Measurements from ENCODE around the gene KIF26B.
"Not testable (repeated sequence)": the region's sequence is repeated elsewhere in the genome, so short reads cannot be mapped to it uniquely, and the experiment has no call there.

KIF26B gene

DNA sequence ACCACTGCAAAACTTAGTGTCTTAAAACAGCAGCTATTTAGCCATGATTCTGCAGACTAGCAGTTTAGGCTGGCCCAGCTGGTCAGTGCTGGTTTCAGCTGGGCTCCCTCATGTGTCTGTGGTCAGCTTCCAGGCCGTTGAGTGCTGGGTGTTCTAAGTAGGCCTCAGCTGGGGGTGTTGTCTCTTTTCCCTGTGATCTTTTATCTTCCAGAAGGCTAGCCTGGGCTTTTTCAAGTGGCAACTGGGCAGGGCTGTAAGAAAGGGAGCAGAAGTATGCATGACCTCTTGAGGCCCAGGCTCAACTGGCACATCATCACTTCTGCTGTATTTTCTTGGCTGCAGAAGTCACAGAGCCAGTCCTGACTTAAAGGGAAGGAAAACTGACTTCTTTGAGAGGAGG, 136.1 kb downstream of the KIF26B start:
- DNase-seq = no peak

DNA sequence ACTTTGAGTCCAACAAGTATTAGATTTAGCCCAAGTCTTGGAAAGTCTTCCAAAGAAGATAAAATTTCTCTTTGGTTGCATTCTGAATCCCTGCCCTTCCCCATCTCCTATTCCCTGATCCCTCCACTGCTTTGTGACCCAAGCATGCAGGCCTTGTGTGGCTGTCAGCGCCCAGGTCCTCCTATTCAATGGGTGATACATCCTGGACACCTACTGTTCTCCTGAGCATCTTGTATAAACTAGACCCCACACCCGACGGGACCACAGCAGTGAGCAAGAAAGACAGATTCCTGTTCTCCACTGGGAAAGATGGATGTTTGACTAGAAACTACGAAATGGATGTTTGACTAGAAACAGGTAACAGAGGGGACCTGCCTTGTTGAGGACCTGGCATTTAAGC, 136.6 kb downstream of the KIF26B start:
- no peak for DNase-seq

DNA sequence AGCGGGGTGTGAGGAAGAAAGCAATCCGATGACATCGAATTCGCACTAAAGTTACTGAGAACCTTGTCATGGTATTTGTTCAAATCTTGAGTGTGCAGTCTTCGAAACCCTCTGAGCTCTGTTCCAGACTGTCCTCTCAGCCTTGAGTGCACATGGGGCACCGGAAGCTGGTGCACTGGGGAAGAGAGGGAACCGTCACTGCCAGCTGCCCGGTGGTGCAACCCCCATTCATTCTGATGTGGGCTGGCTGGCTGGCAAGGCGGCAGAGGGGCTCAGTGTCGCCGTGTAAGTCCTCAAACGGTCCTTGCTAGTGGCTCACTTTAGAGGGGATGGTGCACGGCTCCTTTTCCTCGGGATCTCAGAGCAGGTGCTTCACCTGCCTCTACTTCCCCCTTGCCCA, 137.4 kb downstream of the KIF26B start:
- no peak for DNase-seq

DNA sequence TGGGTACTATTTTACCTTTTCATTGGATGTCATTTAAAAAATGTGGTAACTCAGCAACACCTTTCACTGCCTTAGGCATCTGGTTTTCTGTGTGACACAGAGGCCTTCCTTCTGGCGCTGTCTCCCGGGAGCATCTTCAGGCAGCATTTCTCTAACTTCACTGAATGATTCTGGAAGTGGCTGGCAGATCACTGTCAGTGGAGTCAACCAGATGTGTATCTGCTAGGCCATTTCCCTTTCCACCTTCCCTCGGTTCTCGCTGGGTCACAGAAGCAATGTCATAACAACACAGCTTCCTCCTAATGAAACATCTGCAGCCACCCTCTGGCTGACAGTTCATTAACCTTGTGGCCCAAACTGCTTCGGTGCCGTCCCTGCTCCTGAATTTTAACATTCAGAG, 137.8 kb downstream of the KIF26B start:
- DNase-seq = no peak

DNA sequence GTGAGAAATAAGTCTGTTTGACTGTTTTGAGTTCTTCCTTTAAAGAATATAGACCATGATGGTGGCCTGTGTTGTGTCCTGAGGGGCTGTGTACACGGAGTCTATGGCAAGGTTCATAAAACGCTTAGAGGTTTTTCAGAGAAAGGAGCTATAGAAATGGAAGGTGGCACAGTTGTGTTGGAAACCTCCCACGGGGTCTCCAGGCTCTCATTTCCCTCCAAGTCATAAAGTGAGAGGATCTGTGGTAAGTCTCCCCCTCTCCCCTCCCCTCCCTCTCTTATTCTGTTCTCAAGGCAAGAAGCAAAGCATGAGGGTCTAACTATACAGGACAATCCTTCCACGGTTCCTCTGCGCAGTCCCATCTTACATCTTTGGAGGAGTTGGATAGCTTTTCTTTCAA, 139.2 kb downstream of the KIF26B start:
- no peak for DNase-seq

DNA sequence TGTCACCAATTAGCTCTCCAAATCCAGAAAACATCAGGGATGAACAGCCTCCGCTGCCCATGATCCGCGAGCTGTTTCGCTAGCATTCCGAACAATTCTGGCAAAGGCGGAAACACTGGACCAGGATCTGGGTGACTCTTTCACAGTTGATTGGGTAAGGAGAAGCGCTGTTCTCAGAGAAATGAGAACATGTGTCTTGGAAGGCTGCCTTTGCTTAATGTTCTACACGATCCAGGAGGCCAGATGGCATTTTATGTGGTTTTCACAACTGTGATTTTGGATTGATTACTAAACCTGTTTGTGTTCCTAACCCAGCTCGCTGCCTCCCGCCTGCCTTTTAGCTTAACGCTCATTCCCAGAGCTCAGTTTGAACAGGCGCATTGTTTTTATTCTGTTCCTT, 144.0 kb downstream of the KIF26B start:
- DNase-seq = no peak

DNA sequence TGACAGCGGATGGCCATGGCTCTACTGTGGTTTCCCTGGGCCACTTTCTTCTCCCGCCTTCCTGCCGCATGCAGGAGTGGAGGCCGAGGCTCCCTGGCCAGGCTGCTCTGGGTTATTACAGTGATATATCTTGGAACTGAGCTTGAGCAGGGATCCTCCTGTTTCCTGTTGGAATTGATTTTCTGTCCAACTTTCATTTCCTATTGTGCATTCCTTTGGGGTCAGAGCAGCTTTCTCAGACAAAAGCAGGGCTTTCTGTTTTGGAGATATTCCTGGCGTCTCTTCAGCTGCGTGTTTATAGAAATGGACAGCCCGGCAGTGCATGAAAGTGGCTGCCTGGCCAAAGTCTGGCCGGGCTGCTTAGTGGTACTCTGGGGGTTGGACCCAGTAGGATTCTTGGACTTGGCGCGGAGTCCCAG, 146.4 kb downstream of the KIF26B start:
- no peak for DNase-seq

DNA sequence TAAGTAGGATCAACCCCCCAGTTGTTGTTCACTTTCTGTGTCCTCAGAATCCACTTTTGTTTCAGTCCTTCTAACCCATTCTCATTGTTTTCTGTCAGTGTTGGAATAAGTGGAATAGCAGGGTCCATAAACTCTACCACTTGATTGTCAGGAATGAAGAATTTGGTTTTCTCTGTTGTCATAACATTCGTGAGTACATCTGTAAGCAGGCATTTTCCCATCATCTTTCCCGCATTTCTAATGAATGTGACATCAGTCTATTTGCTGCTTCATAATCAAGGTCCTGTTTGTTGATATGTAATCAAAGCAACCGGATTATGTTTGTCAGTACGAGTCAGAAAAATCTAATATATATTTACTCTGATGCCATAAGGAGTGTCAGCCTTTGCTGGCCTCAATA, 147.1 kb downstream of the KIF26B start:
- no peak for DNase-seq

DNA sequence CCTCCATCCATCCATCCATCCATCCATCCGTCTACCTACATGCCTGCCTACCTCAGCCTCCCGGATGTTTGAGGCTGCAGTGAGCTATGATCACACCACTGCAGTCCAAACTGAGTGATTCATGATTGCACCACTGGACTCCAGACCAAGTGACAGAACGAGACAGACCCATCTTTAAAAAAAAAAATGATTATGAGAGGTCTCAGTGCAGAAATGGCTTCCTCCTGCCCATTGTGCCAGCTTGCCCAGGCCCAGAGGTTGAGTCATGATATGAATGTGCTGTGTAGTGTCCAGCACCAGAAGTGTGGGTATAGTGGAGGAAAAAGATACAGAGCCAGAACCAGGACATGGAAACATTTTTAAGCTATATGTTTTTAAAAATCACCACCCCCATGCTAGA, 149.9 kb downstream of the KIF26B start:
- no peak for DNase-seq

DNA sequence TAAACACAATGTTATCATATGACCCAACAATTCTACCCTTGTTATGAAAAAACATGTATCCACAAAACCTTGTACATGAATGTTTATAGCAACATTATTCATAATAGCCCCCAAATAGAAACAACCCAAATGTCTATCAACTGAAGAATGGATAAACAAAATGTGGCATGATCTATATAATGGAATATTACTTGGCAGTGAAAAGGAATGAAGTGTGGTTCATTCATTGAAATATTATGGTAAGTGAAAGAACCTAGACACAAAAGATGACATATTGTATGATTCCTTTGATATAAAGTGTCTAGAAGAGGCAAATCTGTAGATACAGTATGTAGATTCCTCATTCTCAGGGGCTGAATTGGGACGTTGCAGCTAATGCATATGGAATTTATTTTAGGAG, 151.2 kb downstream of the KIF26B start:
- DNase-seq = no peak

DNA sequence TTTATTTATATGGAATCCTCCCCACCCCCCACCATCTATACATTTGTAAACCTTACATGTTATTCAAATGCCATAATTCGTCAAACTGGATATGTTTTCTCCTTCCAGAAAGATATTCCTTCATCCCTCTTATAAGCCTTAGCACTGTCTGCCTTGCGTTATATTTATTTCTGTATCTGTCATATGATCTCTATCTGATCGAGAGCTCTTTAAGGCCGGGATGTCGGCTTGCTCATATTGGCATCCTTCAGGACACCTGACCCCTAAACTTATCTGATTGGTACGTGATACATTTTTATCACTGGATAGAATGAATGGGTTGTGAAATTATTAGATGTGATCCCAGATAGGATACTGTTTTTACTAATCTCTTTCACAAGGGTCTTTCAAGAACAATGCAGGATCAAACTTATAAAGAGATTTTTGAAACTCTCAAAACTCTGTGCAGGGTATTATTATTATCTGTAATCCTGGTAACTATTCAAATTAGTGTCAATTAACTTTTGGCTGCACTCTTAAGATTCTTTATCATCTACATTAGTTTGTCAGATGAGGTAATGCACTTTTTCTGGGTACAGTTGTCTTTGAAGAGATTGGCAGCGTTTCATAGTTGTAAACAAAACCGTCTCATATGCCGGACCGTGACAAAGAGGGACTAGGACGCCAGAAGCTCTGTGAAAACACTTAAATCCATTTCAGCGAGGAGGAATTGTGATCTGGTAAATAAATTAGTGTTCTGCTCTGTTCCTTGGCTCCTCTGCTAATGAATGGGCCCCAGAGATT, 152.0 kb downstream of the KIF26B start:
- peak; percentile 35 for DNase-seq

DNA sequence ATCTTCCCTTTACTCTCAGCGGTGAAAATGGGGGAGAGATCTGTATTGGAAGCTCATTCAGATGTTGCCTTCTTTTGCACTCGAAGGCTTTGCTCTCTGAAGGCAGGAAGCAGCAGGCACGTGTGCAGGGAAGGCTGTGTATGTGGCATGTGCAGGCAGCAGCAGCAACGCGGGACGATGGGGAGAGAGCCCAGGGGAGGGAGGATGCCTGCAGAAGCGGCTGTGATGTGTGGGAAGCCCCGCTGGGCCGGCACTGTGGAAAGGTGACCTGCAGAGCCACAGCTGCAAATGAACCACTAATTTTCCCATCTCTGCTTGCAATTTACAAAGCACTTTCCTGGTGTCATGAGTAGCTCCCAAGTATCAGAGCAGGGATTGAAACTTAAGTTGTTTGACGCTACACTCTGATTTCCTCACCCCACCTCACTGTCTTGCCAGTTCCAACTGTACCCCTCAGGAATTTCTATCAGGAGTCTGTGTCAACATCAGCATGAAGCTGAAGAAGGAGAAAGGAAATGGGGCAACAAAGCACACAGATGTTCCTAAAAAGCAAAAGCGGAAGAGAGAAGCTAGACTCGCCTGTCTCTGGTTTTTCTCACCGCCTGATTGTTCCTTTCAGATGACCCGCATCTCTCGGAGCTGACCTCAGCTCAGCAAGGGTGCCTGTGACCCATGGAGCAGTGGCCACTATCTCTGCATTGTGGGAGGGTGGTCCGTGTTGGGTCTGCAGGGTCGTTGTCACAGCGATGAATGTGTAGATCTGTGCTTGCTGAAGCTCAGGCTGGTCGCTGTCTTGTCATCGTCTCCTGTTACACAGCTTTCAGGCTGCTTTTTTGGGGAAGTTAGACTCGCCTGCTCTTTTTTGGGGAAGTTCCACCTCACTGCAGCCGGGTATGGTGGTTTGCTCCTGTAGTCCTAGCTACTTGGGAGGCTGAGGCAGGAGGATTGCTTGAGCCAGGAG, 156.1 kb downstream of the KIF26B start:
- DNase-seq = no peak

DNA sequence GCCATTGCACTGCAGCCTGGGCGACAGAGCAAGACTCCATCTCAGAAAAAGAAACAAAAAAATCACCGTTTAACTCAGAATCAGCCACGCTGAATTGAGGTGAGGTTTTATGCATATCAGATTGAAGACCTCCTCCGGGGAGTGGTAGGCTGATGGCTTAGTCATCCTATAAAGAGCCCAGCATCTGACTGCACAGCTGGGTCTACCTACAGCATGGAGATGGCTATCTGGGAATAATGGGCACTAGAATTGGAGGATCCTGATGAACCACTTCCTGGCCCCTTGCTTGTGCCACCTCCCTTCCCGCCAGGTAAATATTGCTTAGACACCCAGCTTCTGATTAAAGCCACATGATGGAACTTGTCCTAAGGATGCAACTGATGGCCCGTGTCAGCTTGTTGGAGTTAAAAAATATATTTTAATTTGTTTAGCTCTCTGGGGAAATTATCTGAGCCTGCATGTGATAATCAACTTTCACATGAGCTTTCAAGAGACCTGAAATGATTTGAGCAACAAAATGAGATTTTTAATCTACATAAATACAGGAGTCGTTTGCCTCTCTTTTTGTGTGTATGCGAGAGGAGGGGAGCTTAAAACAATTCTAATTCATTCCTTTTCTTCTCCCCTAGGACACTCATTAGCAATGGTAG, 157.2 kb downstream of the KIF26B start:
- no peak for DNase-seq

DNA sequence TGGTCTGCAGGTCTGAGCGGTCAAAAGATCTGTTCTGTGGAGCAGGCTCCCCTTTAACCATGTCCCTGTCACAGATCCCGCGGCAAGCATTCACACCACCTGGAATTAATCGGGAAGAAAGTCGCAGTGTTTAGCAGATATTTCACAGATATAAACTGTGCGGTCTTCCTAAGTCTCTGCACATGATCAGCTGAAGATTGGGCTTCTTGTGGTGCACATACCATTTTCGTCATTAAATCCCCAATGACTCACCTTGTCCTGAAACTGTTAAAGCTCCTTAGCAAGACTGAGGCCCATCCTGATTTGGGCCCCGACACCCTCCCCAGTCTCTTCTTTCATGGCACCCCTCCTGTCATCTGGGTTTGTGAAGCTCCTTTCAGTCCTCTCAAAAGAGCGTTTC, 158.8 kb downstream of the KIF26B start:
- no peak for DNase-seq

DNA sequence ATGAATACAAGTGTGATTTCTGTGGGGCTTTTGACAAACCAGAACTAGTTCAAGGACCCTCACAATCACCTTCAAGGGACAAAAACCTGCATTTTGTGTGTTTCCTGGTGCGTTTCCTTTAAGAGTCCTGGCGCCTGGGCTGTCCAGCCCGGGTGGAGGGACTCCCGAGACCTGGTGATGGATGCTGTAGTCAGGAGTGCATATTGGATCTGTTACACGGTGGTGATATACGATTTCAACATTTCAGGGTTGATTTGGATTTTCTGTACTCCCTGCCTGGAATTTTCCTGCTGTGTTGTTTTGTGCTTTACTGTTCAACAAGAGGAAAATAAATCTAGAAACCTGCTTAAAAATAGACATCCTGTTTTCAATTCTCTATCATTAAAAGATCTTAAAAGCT, 162.0 kb downstream of the KIF26B start:
- DNase-seq = no peak

DNA sequence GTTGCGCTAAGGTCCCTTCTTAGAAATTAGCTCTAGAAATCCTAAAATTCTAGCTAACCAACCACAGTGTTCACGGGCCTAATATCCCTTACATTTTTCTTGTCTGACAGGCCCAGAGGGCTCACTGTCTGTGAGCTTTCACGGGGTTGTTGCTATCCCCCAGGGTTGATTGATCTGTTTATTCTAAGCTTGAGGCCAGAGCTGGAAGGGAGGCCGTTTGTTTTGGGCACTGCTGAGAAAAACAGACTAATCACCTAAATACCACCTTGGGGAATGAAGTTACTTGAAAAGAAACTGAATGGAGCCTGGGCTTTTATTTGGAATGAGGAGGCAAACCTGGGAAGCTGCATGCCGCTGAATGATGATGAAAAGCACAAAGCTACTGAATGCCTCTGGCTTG, 162.4 kb downstream of the KIF26B start:
- no peak for DNase-seq

DNA sequence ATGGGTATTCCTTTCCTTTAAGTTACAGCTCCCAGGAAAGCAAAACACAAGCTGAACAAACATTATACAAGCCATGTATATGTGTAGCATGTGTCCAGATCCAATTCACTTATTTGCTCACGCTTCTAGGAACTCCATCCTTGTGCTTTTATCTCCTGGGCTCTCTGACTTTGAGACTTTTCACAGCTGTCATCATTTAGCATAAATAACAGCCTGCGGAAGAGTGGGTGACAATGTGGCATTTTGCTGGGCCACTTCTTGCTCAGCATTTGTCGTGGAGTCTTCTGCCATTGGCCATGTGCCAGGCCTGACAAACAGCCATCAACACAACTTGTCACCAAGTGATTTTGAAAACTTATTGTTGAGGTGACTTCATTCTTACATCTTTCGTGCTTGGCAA, 164.3 kb downstream of the KIF26B start:
- no peak for DNase-seq

DNA sequence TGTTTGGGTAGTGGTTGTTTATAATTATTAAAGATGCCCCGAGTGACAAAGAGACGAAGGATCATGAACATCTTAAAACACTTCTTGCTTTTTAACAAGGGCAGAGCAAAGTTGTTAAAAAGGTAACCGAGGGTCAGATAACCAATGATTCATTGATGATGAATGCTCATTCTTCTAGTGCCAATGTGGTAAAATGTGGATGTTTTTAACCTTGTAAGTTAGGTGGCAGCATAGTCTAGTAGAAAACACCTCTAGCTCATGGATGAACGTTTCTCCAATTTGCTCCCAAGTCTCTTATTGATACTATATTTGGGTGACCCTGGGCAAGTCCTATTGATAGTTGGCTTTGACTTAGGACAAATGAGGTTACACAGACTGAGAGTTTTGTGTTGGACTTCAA, 167.9 kb downstream of the KIF26B start:
- no peak for DNase-seq

DNA sequence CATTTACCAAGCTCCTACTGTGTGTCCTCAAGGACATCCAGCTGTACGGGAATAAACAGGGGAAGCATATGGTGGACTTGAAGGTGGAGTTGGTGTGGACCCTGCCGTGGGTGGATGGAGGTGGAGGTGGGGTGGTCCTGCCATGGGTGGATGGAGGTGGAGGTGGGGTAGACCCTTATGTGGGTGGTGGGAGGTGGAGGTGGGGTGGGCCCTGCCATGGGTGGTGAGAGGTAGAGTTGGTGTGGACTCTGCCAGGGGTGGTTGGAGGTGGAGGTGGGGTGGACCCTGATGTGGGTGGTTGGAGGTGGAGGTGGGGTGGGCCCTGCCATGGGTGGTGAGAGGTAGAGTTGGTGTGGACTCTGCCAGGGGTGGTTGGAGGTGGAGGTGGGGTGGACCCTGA, 169.0 kb downstream of the KIF26B start:
- not testable (repeated sequence) for DNase-seq

DNA sequence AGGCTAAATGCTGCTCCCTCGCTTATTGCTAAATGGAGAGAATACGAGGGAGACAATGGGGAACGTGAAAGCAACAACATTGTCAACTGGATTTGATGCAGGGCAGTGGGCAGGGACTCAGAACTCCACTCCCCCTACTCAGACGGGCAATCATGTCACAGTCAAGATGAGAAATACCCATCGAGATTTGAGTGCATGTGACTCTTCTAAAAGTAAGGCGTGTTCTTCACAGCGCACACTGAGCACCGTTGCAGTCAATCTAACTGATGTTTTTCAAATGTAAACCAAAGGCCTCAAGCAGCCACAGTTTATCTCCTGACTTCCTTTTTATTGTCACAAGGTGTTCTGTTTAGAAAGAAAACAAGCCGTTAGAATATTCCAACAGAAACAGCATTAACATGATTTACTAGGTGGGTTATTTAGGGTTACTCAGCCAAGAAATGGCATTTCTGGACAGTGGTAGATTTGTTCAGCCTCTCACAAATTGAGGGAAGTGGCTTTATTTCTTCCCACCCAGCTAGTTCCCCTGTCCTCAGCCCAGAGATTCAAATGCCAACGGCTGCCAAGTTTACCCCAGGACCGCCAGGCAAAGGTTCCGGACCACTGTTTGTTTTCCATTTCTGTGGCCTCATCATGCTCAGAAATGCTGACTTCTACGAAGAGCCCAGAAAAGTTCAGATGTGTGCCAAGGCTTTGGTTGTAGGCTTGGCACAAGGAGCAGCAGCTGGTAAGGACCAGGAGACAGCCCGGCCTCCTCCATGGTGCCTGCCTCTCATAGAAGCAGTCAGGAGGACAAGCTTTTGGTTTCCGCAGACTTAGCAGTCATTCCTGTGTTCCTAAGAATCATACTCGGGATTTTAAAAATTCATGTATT, 171.4 kb downstream of the KIF26B start:
- DNase-seq = no peak

DNA sequence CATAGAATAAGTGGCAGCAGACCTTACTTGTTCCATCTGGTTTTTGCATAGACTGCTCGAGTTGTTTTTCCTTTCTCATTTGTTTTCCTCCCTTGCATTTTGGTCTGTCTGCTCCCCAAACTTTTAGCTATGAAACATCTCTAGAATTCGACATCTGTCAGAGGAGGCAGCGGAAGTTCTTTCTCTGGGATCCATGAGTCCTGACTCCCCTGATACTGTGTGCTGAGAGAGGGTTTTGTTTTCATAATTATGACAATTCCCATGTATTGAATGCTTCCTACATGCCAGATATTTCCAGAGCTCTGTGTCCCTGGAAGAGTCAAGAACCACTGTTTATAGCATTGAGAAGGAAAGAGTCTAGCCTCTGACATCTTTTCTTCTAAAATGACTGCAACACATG, 172.6 kb downstream of the KIF26B start:
- no peak for DNase-seq

DNA sequence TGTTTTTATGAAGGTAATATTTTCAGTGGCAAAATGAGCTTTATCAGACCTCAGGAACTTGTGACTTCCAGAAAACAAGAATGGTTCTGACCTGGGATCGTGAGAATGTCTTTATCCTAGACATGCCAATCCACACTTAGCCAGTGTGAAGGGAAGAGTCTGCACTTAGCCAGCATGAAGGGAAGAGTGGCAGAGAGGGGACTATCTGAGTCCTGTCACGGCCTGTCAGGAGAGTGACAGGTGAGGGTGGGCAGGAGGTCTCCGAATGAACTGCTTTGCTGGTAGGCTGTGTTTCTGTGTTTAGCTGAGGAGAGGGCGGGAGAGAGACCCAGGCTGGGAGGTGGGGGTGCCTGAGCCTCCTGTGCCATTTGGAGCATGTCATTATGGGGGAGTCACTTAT, 173.1 kb downstream of the KIF26B start:
- no peak for DNase-seq

DNA sequence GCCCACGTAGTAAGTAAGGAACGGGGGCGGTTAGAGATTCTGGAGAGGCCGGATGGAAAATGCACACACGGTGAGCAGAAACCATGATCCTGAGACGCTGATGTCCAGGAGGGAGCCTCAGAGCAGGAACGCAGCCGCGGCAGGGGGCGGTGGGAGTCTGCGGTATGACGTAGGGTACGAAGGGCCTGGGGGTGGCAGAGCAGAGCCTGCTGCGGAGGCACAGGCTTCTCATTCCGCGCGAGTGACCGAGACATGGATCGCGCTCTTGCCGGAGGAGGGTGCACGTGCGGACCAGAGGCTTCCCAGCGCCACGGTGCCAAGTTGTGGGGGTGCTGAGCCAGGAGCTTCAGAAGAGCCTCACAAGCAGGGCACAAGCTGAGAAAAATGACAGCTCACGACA, 176.2 kb downstream of the KIF26B start:
- no peak for DNase-seq

All from NCI-H774 (cell line).